Activated naive CD4-positive, alpha-beta T cell treated with anti-CD3 and anti-CD28 coated beads, Interleukin-2, amount 50 U/mL, for 72 hours (primary cell): Measurements from ENCODE around the gene MAN2B2. TPM values are rescaled to one million over a fixed set of nuclear protein-coding genes. Genes with fewer than 3 reads are reported as not detected.
A peak's percentile ranks its signal among the peaks of the same experiment; 100 is the strongest.
"Not testable (repeated sequence)": the region's sequence is repeated elsewhere in the genome, so short reads cannot be mapped to it uniquely, and the experiment has no call there.

Source experiments
- ATAC-seq, 2 donors: fragments of 150-1000 bp; cut with Tn5 transposase; 2 replicates each; pipeline ENCODE4 v1.10.0; 2021; ENCODE audit warnings: mild to moderate bottlenecking in 2 of 2, moderate library complexity in 2 of 2
- DNase-seq, 2 donors: peaks; one replicate each; pipeline ENCODE4 v3.0.0; 2021 to 2022; ENCODE audit warnings: low spot score in 2 of 2
- H3K27ac Mint-ChIP-seq, 2 donors: one replicate each; pipeline ENCODE4 v1.8.0; 2022; ENCODE audit warnings: mild to moderate bottlenecking in 2 of 2, mixed read lengths in 2 of 2
- H3K36me3 Mint-ChIP-seq, 2 donors: one replicate each; pipeline ENCODE4 v1.8.0; 2022; ENCODE audit warnings: mixed read lengths in 2 of 2
- H3K9me3 Mint-ChIP-seq, 2 donors: one replicate each; pipeline ENCODE4 v1.8.0; 2022; ENCODE audit warnings: mixed read lengths in 2 of 2
- total RNA-seq, 2 donors: library from RNA; stranded (reverse); gene quantifications; one replicate each; pipeline ENCODE4 v1.2.3, GENCODE V29; 2022

MAN2B2 gene
- total RNA-seq, 2 donors from 2014 or later: 13.9 to 21.4 TPM

DNA sequence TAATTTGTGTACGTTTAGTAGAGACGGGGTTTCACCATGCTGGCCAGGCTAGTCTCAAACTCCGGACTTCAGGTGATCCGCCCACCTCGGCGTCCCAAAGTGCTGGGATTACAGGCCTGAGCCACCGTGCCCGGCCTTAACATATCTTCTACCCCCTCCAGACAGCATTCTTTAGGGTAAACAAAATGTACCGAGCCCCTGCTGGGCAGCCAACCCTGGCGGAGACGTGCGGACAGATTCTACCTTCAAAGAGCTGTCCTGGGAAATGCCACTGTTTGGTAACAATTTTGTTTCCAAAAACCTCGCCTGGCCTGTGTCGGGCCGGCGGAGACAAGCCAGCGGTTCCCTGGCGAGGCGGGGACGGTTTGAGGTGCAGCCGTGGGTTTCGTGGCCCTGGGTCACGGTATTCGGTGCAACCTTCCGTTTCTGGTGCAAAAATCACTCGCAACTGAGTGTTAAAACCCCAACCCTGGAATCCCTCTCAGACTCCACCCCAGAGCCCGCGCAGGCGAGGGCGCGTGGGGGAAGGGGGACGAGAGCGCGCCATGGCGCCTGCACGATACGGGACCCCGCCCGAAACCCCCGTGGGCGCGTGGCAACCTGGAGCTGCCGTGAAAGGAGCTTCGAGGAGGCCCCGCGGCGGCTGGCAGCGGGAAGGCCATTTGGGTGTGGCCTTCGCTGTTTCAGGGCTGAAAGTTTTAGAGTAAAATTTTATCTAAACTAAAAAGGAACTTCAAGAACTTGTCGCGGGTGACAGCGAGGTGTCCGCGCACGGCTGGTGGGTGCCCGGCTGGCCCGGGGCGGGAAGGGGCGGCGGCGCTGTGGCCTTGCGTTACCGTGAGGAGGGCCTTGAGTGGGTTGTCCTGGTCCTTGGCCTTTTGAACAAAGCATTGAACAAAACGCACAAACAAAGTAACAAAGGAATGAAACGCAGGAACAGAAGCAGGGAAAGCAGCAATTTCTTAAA lies 82.5 kb downstream of the MAN2B2 start:
- DNase-seq: no peak
- H3K9me3 Mint-ChIP-seq: peaks cover 0 to 4% of the 10 kb centered on the region in 2 donors
- no peak for ATAC-seq
- H3K36me3 Mint-ChIP-seq: peaks cover 0 to 6% of the 10 kb centered on the region in 2 donors
- H3K27ac Mint-ChIP-seq: no peak overlapping the region

DNA sequence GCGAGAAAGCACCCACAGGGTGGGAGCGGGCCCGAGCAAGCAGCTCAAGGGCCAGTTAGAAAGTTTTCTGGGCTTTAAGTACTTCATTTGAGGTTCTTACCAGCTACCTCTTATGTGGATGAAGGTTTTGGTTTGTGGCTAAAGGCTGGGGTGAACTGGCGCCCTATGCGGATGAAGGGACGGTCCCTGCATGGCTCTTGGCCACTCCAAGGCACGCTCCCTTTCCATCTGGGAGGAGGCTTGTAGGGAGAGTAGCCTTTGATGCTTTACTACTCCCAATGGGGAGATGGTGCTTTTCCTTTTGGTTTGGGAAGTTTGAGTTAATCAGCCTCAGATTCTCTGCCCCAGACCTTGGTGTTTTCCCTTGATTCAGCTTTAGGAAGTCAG lies 83.2 kb downstream of the MAN2B2 start:
- Mint-ChIP-seq H3K36me3 (peaks cover 0 to 6% of the 10 kb centered on the region in 2 donors), H3K9me3 (peaks cover 0 to 4% of the 10 kb centered on the region in 2 donors), H3K27ac (no peak overlapping the region)
- peak in 1 of 2 donors; percentile 74 for ATAC-seq
- DNase-seq: no peak

DNA sequence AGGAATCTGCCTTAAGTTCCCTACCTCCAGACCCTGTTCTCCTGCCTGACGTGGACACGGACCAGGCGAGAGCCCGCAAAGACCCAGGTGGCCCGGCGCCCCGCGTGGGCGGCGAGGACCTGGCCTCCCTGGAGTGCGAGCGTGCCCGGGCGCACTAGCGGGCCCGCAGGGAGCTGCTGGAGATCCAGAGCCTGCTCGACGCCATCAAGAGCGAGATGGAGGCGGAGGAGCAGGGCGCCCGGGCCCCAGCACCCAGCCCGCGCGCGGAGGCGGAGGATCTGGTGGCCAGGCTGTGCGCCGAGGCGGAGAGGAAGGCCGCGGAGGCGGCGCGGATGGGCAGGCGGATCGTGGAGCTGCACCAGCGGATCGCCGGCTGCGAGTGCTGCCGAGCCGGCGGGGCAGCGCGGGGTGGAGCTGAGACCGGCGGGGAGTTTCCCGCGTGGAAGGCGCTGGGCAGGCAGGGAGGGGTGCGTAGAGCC lies 83.6 kb downstream of the MAN2B2 start:
- peak; percentile 74 to 80 for ATAC-seq
- peak in 1 of 2 donors; percentile 56 for DNase-seq
- H3K36me3 Mint-ChIP-seq: peaks cover 0 to 6% of the 10 kb centered on the region in 2 donors
- no peak overlapping the region for H3K27ac Mint-ChIP-seq
- H3K9me3 Mint-ChIP-seq: peaks cover 0 to 4% of the 10 kb centered on the region in 2 donors

DNA sequence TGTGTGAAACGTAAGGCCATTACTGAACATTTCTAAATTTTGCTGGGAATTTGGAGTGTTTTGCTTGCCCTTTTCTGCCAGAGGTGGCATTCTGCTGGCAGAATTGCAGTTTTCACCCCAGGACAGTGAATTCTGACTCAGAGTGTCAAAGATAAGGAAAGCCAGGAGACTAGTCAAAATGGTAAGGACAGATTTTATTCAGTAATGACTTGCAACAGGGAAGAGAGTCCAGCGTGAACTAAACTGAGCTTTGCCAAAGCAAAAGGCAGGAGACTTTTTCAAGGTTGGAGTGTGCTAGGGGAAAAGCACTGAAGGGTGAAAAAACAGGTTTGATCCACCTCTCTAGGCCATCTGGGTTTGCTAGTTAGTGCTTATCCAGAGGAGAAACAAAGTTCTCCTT lies 84.9 kb downstream of the MAN2B2 start:
- Mint-ChIP-seq H3K36me3 (no peaks in the 10 kb centered on the region), H3K27ac (no peak overlapping the region), H3K9me3 (no peaks in the 10 kb centered on the region)
- no peak for ATAC-seq
- DNase-seq: no peak

DNA sequence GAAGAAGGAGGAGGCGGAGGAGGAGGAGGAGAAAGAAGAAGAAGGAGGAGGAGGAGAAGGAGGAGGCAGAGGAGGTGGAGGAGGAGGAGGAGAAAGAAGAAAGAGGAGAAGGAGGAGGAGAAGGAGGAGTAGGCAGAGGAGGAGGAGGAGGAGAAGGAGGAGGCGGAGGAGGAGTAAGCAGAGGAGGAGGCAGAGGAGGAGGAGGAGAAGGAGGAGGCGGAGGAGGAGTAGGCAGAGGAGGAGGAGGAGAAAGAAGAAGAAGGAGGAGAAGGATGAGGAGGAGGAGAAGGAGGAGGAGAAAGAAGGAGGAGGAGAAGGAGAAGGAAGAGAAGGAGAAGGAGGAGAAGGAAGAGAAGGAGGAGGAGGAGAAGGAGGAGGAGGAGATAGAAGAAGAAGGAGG lies 85.4 kb downstream of the MAN2B2 start:
- Mint-ChIP-seq H3K9me3 (no peaks in the 10 kb centered on the region), H3K36me3 (no peaks in the 10 kb centered on the region), H3K27ac (no peak overlapping the region)
- no peak for DNase-seq
- no peak for ATAC-seq

DNA sequence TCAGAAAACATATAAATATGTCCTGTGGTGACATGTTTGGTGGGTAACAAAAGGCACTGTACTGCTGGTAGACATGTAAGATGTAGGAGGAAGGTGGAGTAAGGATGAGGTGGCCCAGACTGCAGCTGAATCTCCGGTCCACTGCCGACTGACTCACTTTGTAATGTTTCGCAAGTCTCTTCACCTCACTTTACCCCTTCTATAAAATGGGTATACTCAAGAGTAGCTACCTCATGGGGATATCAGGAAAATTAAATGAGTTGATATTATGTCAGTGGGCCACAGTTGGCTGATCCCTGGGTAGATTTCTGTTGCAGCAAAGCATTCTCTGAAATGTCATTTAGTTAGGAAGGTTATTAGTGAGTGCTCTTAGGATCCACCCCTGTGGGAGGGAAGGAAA lies 87.6 kb downstream of the MAN2B2 start:
- no peak for DNase-seq
- H3K27ac Mint-ChIP-seq: no peak overlapping the region
- no peaks in the 10 kb centered on the region for H3K36me3 Mint-ChIP-seq
- ATAC-seq: no peak
- H3K9me3 Mint-ChIP-seq: no peaks in the 10 kb centered on the region

DNA sequence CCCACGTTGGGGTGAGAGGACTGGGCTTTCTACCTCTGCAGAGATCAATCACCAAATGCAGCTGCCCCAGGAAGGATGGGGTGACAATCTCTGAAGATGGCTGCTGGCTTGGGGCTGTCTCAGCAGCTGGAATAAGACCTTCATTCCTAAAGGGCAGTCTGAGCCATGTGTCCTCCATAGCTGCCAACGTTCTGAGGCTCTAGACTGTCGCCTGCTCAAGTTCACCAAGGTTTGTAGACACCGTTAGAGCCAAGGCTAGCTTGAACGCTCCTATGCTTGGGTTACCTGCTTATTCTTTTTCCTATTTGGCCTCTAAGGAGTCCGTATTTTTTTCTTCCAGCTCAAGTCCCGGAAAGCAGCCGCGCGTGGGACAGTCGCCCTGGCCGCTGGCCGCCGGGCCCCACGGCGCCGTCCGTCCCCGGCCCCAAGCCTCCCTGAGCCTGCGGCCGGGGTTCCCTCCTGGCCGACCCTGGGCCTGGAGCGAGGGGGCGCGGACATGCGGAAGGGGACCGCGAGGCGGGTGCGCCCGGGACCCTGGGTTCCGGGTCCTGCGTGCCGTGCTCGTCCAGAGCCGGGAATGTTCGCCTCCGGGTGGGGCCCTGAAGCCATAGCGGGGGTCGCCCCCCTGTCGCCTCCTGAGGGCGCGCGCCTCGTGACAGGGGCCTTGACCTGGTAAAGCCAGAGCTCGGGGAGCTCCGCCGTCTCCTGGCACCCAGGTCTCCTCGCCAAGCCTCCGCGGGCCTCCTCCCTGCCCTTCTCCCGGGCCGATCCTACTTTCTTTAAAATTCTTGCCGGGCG lies 88.8 kb downstream of the MAN2B2 start:
- H3K9me3 Mint-ChIP-seq: no peaks in the 10 kb centered on the region
- DNase-seq (no peak), ATAC-seq (no peak)
- H3K36me3 Mint-ChIP-seq: no peaks in the 10 kb centered on the region
- H3K27ac Mint-ChIP-seq: no peak overlapping the region

DNA sequence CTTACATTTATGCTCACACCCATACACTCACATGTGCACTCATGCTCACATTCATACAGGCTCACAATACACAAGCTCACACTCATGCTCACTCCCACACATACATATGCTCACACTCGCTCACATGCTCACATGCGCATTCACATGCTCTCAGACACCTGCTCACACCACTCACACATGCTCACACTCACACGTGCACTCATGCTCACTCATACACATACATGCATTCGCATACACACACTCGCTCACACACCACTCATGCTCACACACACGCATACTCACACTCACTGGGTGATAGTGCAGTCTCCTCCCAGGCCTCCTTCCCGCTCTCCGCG lies 90.3 kb downstream of the MAN2B2 start:
- H3K27ac Mint-ChIP-seq: no peak overlapping the region
- H3K9me3 Mint-ChIP-seq: no peaks in the 10 kb centered on the region
- no peak for DNase-seq
- no peak for ATAC-seq
- no peaks in the 10 kb centered on the region for H3K36me3 Mint-ChIP-seq

DNA sequence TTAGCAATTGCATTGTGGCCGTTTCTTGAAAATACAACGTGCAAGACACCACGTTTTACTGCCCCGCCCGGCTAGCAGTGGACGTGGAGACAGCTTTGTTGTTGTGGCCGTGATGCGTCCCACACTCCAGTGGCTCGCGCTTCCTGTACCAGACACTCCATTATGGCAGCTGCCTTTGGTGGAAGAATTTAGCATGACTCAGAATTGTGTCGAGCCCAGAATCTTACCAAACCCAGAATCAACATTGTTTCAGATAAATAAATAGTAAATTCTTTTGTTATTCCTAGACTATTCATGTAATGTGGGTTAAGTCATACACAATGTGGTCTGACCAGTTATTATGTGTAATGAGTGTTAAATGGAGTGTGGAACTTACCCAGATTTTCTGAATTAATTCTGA lies 93.4 kb downstream of the MAN2B2 start:
- peaks cover 0 to 3% of the 10 kb centered on the region in 2 donors for H3K36me3 Mint-ChIP-seq
- no peak for DNase-seq
- ATAC-seq: no peak
- no peak overlapping the region for H3K27ac Mint-ChIP-seq
- H3K9me3 Mint-ChIP-seq: no peaks in the 10 kb centered on the region

DNA sequence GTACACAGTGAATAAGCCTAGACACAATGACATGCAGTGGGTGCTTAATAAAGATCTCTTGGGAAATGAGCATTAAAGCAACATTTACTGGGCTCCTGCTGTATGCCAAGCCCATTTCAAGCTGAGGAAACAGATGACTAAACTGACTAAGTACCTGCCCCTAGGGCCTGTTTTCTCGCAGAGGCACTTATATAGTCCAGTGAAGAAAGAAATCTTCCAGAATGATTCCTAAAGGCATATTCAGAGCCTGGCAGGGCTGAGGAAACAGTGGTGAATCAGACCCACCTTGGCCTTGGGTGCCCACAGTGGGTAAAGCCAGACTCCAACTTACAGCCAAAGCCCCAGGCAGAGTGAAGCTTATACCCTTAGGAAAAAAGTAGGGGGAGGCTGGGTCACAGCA lies 96.7 kb downstream of the MAN2B2 start:
- peaks cover 19 to 32% of the 10 kb centered on the region in 2 donors for H3K36me3 Mint-ChIP-seq
- H3K9me3 Mint-ChIP-seq: no peaks in the 10 kb centered on the region
- no peak for DNase-seq
- H3K27ac Mint-ChIP-seq: no peak overlapping the region
- no peak for ATAC-seq

DNA sequence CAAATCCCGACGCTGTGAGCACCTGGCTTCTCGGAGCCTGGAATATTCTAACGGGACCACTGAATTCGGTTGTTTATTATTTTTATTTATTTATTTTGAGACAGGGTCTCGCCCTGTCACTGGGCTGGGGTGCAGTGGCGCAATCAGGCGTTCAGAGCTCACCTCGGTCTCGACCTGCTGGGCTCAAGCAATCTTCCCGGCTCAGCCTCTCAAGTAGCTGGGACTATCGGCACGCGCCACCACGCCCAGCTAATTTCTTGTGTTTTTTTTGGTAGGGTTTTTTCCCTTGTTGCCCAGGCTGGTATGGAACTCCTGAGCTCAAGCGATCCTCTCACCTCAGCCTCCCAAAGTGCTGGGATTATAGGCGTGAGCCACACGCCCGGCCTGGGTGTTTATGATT lies 97.1 kb downstream of the MAN2B2 start:
- ATAC-seq (no peak), DNase-seq (no peak)
- peaks cover 23 to 34% of the 10 kb centered on the region in 2 donors for H3K36me3 Mint-ChIP-seq
- H3K9me3 Mint-ChIP-seq: no peaks in the 10 kb centered on the region
- no peak overlapping the region for H3K27ac Mint-ChIP-seq

DNA sequence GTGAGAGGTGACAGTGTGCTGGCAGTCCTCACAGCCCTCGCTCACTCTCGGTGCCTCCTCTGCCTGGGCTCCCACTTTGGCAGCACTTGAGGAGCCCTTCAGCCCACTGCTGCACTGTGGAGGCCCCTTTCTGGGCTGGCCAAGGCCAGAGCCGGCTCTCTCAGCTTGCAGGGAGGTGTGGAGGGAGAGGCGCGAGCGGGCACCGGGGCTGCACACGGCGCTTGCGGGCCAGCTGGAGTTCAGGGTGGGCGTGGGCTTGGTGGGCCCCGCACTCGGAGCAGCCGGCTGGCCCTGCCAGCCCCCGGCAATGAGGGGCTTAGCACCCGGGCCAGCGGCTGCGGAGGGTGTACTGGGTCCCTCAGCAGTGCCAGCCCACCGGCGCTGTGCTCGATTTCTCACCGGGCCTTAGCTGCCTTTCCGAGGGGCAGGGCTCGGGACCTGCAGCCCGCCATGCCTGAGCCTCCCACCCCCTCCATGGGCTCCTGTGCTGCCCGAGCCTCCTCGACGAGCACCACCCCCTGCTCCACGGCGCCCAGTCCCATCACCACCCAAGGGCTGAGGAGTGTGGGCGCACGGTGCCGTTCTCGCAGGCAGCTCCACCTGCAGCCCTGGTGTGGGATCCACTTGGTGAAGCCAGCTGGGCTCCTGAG lies 97.7 kb downstream of the MAN2B2 start:
- H3K36me3 Mint-ChIP-seq: peaks cover 29 to 34% of the 10 kb centered on the region in 2 donors
- H3K9me3 Mint-ChIP-seq, DNase-seq, ATAC-seq: not testable (repeated sequence)
- peak overlapping the region; percentile 96 to 97 for H3K27ac Mint-ChIP-seq

Other genes with a start within 250 kb of the MAN2B2 start
- gene PPP2R2C, start 102.6 kb upstream of the MAN2B2 start, total RNA-seq: not detected
- gene MRFAP1, start 65.5 kb downstream of the MAN2B2 start, total RNA-seq: 100 to 1,000 TPM in 1 of 2 donors, 10 to 100 TPM in 1; 72.7 to 114 TPM
- 1 to 10 TPM in 1 of 2 donors, not detected in 1; 1.7 TPM for gene S100P, start 118.7 kb downstream of the MAN2B2 start, total RNA-seq
- 10 to 100 TPM; 23.1 to 40.5 TPM for gene MRFAP1L1, start 134.7 kb downstream of the MAN2B2 start, total RNA-seq
- 10 to 100 TPM in 1 of 2 donors, 1 to 10 TPM in 1; 7.2 to 15.9 TPM for gene BLOC1S4, start 141.0 kb downstream of the MAN2B2 start, total RNA-seq
- gene KIAA0232, start 207.5 kb downstream of the MAN2B2 start, total RNA-seq: 10 to 100 TPM; 10.2 to 12.4 TPM